SJSA1 (cell line): ENCODE results near the gene FAM180B. TPM values are rescaled to one million over a fixed set of nuclear protein-coding genes. Genes with fewer than 3 reads are reported as not detected.
"Not testable (repeated sequence)": the region's sequence is repeated elsewhere in the genome, so short reads cannot be mapped to it uniquely, and the experiment has no call there.

Experiments
- DNase-seq, 2 experiments: peaks; one replicate each; pipeline ENCODE4 v3.0.0-alpha.2; 2015 to 2020; ENCODE audit warnings: low spot score in 2 of 2, low read depth in 1 of 2
- H3K27ac ChIP-seq: fragments of 250-450 bp; sonication (Bioruptor Pico); 2 replicates; pipeline ENCODE4 v1.5.1; 2020; ENCODE audit warnings: mild to moderate bottlenecking, moderate library complexity
- H3K27me3 ChIP-seq: fragments of 250-450 bp; sonication (Bioruptor Pico); replicated peaks from 2 replicates; pipeline ENCODE4 v1.5.1; 2020; ENCODE audit warnings: mild to moderate bottlenecking, moderate library complexity
- H3K36me3 ChIP-seq: fragments of 250-450 bp; sonication (Bioruptor Pico); 2 replicates; pipeline ENCODE4 v1.5.1; 2020; ENCODE audit warnings: mild to moderate bottlenecking
- H3K4me1 ChIP-seq: fragments of 250-450 bp; sonication (Bioruptor Pico); replicated peaks from 2 replicates; pipeline ENCODE4 v1.6.1; 2021; ENCODE audit warnings: mild to moderate bottlenecking
- H3K4me3 ChIP-seq: fragments of 250-450 bp; sonication (Bioruptor Pico); 2 replicates; pipeline ENCODE4 v1.5.1; 2020; ENCODE audit warnings: mild to moderate bottlenecking
- H3K9me3 ChIP-seq: fragments of 250-450 bp; sonication (Bioruptor Pico); replicated peaks from 2 replicates; pipeline ENCODE4 v1.5.1; 2020; ENCODE audit warnings: mild to moderate bottlenecking
- total RNA-seq: library from RNA; depleted of rRNA; stranded (reverse); fragments of >200 nt; shearing (Covaris generic); gene quantifications from 2 replicates; pipeline ENCODE4 v1.2.3, GENCODE V29; 2014; rRNA removed

The FAM180B gene
- total RNA-seq, 1 experiment from 2014 or later: not detected

DNA sequence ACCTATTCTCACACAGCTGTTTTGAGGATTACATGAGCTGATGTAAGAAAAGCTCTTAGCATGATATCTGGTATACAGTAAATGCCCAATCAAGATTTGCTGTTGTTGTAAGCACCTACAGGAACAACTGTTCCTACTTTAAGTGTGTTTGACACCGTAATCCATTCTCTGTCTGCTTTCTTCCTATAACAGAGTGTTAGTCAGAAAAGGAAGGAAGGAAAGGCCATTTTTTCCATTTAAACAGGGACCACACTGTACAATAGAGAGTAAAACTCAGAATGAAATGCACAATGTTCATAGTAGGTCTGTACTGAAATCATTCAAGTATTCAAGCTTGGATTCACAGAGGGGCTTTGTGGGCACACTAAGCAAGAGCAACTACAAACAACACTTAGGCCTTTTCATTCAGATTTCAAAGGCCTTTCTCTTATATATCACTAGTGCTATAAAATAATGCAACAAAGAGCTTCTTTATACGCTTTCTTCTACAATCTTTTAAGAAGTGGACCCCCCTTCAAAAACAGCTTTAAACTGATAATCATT is 34.4 kb downstream of the FAM180B start:
- H3K4me1 ChIP-seq: peaks cover 9% of the 10 kb centered on the region
- no peak overlapping the region for H3K4me3 ChIP-seq
- H3K27ac ChIP-seq: no peak overlapping the region
- peaks cover 81% of the 10 kb centered on the region for H3K36me3 ChIP-seq
- no peak for DNase-seq
- H3K27me3 ChIP-seq: no peaks in the 10 kb centered on the region
- H3K9me3 ChIP-seq: no peaks in the 10 kb centered on the region

DNA sequence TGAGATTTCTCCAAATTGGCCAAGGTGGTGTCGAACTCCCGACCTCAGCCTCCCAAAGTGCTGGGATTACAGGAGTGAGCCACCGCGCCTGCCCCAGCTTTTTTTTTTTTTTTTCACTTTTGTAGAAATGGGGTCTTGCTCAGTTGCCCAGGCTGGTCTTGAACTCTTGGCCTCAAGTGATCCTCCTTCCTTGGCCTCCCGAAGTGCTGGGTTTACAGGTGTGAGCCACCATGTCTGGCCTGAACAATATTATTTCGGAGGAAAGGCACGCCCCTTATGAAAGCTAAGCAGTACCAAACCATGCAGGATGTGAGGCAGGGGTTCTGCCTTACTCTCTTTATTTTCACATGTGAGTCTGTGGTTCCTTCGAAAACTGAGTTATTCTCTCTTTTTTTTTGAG is 39.8 kb downstream of the FAM180B start:
- no peak overlapping the region for H3K4me3 ChIP-seq
- no peaks in the 10 kb centered on the region for H3K27me3 ChIP-seq
- DNase-seq: no peak
- no peak overlapping the region for H3K27ac ChIP-seq
- peaks cover 85% of the 10 kb centered on the region for H3K36me3 ChIP-seq
- H3K4me1 ChIP-seq: no peaks in the 10 kb centered on the region
- H3K9me3 ChIP-seq: no peaks in the 10 kb centered on the region

DNA sequence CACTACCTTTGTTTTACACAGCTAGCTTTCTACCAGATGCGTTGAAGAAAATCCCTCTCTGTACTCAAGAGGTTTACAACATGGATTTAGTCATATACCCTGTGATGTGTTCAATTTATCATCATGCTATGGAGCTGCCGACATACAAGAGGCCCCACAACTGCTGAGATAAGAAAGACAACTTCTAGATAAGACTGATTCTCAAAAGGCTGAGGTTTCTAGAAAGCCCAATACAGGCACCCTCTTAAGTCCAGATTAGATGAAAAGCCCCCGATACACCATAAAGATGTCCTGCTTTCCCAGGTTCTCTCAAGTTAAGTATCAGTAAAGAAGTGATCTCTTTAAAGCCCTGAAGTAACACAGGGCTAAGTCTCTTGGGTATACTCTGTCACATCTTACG is 41.5 kb downstream of the FAM180B start:
- no peak overlapping the region for H3K4me3 ChIP-seq
- no peak for DNase-seq
- no peaks in the 10 kb centered on the region for H3K9me3 ChIP-seq
- H3K36me3 ChIP-seq: peaks cover 76% of the 10 kb centered on the region
- no peak overlapping the region for H3K27ac ChIP-seq
- no peaks in the 10 kb centered on the region for H3K4me1 ChIP-seq
- no peaks in the 10 kb centered on the region for H3K27me3 ChIP-seq

DNA sequence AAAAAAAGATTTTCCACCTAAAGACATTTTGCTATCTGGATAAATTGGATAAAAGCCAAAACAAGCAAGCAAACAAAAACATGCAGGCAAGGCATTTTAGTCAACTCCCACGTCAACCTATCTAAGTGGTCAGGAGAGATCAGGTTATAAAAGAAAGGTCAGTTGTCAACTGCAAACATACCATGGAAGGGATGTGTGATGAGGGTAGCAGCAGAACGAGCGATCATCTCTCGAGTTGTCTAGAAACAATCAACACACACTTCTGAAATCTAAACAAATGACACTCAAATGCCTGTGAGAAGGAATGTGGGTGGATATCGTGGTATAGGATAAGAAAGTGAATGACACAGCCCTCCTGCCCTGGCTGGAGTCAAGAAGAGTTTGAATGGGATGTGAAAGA is 45.0 kb downstream of the FAM180B start:
- Histone ChIP-seq H3K4me1 (no peaks in the 10 kb centered on the region), H3K4me3 (no peak overlapping the region), H3K27ac (peak overlapping the region; percentile 8; the same call in 1 of the 2 replicates), H3K9me3 (no peaks in the 10 kb centered on the region), H3K27me3 (no peaks in the 10 kb centered on the region), H3K36me3 (peaks cover 66% of the 10 kb centered on the region)
- DNase-seq: peak in 1 of 2 experiments; percentile 27

- not testable (repeated sequence) for H3K4me3 ChIP-seq, DNase-seq, H3K9me3 ChIP-seq, H3K27me3 ChIP-seq, H3K27ac ChIP-seq, H3K4me1 ChIP-seq
- H3K36me3 ChIP-seq: peaks cover 48% of the 10 kb centered on the region
These were observed 49.9 kb downstream of the FAM180B start for GRCh38 chr11:47636331-47636730.

Other genes starting within 250 kb of the FAM180B start
- not detected in 2 replicates for gene MYBPC3, start 234.0 kb upstream of the FAM180B start, total RNA-seq
- gene SPI1, start 208.1 kb upstream of the FAM180B start, total RNA-seq: not detected in 2 replicates
- 42.0 and 76.0 TPM in 2 replicates for gene SLC39A13, start 178.1 kb upstream of the FAM180B start, total RNA-seq
- gene PSMC3, start 160.2 kb upstream of the FAM180B start, total RNA-seq: 295 and 358 TPM in 2 replicates
- 0.34 TPM in 1 of 2 replicates, not detected in the other for gene RAPSN, start 137.5 kb upstream of the FAM180B start, total RNA-seq
- 50.6 and 77.6 TPM in 2 replicates for gene CELF1, start 33.5 kb upstream of the FAM180B start, total RNA-seq
- gene PTPMT1, start 21.1 kb upstream of the FAM180B start, total RNA-seq: 134 and 165 TPM in 2 replicates
- 22.9 and 34.9 TPM in 2 replicates for gene KBTBD4, start 7.7 kb upstream of the FAM180B start, total RNA-seq
- 101 and 123 TPM in 2 replicates for gene NDUFS3, start 7.6 kb upstream of the FAM180B start, total RNA-seq
- gene C1QTNF4, start 7.7 kb downstream of the FAM180B start, total RNA-seq: 0.39 TPM in 1 of 2 replicates, not detected in the other
- gene MTCH2, start 55.9 kb downstream of the FAM180B start, total RNA-seq: 108 and 130 TPM in 2 replicates
- 0.45 TPM in 1 of 2 replicates, not detected in the other for gene AGBL2, start 128.7 kb downstream of the FAM180B start, total RNA-seq
- gene FNBP4, start 180.7 kb downstream of the FAM180B start, total RNA-seq: 33.0 and 41.7 TPM in 2 replicates